ENCODE results near the gene HIF1A.
"Not testable (repeated sequence)": the region's sequence is repeated elsewhere in the genome, so short reads cannot be mapped to it uniquely, and the experiment has no call there.

Gene HIF1A

GRCh38 chr14:61694830-61695694, at the start of gene HIF1A:
Gene HIF1A (plus strand): TSS chr14:61695513. CDS start chr14:61695805, 292 bp downstream.
- DNase-seq (ENCODE audit: low read depth), result peak; percentile 90

DNA sequence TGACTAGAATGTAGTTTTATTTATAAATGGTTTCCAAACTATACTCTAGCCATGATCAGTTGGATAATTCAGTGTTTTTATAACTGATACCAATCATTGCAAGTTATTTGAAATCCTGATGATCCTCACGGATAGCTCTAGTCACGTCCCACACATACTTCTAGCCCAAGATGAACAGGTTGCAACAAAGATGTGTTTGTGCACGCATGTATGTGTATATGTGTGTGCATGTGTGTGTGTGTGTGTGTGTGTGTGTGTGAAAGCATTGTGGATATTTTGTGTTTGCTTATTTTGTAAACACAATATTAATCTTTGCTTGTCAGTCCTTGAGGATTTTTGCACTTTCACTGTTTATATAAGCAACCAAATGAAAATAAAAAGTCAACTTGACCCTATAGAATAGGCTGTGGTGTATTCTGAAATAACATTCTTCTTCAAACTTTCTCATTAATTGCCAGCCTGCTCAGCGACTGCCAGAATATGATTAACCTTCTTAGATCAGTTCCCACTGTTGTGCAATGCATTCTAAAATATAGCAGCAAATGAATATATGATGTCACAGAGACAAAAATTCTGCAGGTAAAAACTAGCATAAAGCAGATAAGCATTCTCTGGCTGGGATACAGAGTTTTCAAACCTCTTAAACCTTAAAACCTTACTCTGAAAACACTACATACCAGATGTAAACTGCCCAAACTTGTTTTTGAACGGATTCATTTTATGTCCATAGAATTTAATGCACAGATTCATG, 48.8 kb upstream of the HIF1A start:
- no peak for DNase-seq (ENCODE audit: low read depth)

GRCh38 chr14:61647704-61648103, 47.6 kb upstream of the HIF1A start:
- no peak for DNase-seq (ENCODE audit: low read depth)

GRCh38 chr14:61648377-61648776, 46.9 kb upstream of the HIF1A start:
- no peak for DNase-seq (ENCODE audit: low read depth)

DNA sequence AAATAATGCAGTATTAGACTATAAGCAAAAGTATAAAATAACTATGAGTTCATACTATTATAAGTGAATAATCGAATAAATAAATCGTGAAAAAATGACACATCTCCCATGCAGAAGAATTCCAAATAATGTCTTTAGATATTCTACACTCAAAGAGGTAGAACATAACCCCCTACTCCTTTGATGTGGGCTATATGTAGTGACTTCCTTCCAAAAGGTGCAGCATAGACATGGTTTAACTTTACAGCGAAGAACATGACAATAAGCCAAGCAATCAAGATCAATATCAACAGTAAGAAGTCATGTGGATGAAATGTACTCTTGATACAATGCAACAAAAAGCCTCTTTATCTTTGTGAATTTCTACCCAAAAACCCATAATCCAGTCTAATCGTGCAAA, 46.0 kb upstream of the HIF1A start:
- no peak for DNase-seq (ENCODE audit: low read depth)

DNA sequence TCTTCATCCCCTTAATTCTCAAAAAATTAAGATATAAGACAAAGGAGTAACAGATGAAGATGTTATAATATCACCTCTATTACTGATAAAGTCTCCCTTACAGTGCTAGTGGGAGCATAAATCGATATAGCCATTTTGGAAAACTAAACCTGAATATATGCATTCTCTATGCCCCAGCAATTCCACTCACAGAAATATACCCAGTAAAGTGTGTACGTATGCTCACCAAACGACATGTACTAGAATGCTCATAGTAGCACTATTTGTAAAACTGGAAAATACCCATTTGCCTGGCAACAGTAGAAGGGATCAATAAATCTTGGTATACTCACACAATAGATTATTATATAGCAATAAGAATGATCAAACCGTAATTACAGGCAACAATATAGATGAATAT, 44.0 kb upstream of the HIF1A start:
- DNase-seq (ENCODE audit: low read depth), result no peak

DNA sequence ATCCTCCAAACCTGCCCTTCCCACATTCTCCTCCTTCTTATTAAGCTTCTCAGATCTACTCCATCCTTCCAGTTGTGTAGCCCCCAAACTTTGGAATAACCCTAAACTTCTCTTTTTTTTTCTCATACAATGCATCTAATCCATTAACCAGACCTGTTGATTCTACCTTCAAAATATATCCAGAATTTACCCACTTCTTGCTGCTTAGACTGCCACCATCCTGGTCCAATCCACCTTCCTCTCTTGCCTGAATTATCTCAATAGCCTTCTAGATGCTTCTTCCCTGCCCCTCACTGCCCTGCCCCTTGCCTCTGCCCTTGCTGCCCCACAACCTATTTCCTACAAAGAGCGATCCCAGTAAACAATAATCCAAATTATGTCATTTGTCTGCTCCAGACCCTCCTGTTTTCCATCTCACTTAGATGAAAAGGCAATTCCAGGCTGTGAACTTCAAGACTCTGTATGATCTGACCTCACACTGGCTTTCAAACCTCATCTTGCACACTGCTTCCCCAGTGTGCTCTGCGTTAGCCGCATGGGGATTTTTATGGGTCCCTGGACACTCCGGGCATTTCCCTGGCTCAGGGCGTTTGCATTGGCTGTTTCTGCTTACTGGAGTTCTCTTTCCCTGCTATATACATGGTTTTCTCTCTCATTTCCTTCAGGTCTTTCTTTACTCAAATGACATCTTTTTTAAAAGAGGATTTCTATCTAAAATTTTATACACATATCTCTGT, 42.6 kb upstream of the HIF1A start:
- no peak for DNase-seq (ENCODE audit: low read depth)

- DNase-seq (ENCODE audit: low read depth), result no peak
Measured at GRCh38 chr14:61653507-61653906, 41.8 kb upstream of the HIF1A start.

DNA sequence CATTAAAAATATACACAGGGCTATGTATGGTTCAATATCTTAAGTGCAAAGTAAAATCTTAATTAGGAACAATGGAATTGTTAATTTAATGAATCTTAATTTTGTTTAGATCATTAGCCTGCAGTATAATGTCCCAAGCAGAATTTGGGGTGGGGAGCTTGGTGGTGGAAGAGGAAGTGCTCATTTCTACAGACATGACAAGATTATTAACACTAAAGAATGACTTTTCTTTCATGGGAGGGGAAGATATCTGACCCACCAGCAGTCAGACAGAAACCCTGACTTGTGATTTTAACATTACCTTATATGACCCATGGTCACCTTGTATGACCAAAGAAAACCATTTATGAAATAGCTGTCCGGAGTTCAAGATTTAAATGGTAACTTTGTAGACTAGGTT, 41.3 kb upstream of the HIF1A start:
- DNase-seq (ENCODE audit: low read depth), result no peak

DNA sequence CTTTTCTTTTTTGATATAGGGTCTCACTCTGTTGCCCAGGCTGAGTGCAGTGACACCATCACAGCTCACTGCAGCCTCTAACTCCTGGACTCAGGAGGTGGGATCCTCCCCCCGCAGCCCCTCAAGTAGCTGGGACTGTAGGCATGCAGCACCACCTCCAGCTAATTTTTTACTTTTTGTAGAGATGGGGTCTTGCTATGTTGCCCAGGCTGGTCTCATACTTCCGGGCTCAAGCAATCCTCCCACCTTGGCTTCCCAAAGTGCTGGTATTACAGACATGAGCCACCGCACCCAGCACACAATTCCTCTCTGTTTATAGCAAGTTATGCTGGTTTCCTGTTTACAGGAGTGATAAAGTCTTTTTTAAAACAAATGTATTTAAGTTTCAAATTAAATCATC, 39.5 kb upstream of the HIF1A start:
- DNase-seq (ENCODE audit: low read depth), result no peak

DNA sequence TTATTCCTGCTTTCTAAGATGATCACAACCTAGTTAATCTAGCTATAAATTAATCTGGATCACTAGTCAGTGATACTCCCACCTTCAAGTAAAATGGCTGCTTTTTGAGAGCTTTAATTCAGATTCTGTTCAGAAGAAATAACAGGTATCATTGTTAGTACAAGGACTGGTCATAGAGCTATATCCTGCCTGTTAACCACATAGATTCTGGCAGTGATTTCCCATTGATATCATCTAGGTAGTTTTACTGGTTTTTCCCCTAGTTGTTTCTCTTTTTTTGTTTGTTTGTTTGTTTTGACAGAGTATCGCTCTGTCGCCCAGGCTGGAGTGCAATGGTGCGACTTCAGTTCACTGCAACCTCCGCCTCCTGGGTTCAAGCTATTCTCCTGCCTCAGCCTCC, 39.0 kb upstream of the HIF1A start:
- DNase-seq (ENCODE audit: low read depth), result no peak

DNA sequence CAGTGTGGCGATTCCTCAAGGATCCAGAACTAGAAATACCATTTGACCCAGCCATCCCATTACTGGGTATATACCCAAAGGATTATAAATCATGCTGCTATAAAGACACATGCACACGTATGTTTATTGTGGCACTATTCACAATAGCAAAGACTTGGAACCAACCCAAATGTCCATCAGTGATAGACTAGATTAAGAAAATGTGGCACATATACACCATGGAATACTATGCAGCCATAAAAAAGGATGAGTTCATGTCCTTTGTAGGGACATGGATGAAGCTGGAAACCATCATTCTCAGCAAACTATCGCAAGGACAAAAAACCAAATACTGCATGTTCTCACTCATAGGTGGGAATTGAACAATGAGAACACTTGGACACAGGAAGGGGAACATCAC, 37.2 kb upstream of the HIF1A start:
- DNase-seq (ENCODE audit: low read depth), result not testable (repeated sequence)

DNA sequence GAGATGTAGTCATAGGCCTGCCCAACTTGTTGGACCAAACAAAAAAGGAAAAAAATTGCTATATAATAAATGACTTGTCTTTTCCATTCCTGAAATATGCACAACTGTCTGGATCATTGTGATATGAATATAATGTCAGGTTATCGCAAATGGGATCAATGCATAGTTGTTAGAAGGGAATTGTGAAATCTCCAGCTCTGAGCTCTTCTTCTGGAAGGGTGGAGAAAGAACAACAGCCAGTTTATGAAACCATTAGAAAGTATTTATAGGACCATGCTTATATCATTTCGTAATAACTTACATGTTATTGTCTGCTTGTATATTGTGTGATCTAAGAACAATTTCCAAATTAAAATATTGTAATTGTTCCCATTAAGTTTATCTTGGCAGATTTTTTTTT, 35.7 kb upstream of the HIF1A start:
- no peak for DNase-seq (ENCODE audit: low read depth)

- DNase-seq (ENCODE audit: low read depth), result no peak
Measured at GRCh38 chr14:61661471-61662400, 33.6 kb upstream of the HIF1A start.

DNA sequence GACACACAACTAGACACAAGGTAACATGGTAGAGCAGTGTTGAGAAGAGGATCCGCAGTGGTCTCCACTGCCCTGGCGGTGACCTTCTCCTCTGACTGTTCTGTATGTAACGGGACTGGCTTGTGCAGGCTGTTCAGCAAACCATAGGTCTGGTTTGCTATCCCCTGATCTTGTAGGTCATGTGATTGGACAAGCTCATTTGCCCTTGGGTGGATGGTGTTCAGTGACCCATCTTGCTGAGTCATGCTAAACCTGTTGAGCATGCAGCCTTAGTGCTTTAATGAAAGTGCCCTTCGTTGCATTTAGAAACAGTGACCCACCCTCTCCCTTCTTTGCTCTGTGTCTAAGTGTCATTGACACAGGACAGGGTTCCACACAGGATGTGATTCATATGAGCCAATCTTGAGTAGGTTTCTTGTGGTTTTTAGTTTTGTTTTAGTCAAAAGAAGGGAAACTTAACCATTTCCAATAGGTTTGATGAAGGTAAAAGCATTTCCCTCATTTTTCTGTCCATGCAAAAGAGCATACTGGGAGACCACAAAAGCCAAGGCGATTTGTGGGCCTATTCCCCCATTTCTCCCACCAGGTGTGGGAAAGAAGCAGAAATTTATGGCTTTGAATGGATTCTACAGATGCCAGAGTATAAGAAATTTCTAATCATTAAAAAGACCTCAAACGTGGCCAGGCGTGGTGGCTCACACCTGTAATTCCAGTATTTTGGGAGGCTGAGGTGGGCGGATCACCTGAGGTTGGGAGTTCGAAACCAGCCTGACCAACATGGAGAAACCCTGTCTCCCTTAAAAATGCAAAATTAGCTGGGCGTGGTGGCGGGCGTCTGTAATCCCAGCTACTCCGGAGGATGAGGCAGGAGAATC, 32.6 kb upstream of the HIF1A start:
- peak; percentile 28 for DNase-seq (ENCODE audit: low read depth)

- DNase-seq (ENCODE audit: low read depth), result no peak
Measured at GRCh38 chr14:61663312-61663979, 31.9 kb upstream of the HIF1A start.

GRCh38 chr14:61668282-61668681, 27.0 kb upstream of the HIF1A start:
- DNase-seq (ENCODE audit: low read depth), result no peak

GRCh38 chr14:61670576-61670975, 24.7 kb upstream of the HIF1A start:
- no peak for DNase-seq (ENCODE audit: low read depth)

- DNase-seq (ENCODE audit: low read depth), result no peak
Measured at GRCh38 chr14:61671082-61671481, 24.2 kb upstream of the HIF1A start.

- no peak for DNase-seq (ENCODE audit: low read depth)
Measured at GRCh38 chr14:61672796-61673195, 22.5 kb upstream of the HIF1A start.

Measured in stimulated activated CD8-positive, alpha-beta memory T cell treated with anti-CD3 and anti-CD28 coated beads, Interleukin-12 subunit alpha, Interleukin-12 subunit beta, amount 100 ng/mL, for 4 hours (primary cell).